HepG2 (cell line): Measurements from ENCODE around the gene YIPF2. TPM values are rescaled to one million over a fixed set of nuclear protein-coding genes. Genes with fewer than 3 reads are reported as not detected.
A peak's percentile ranks its signal among the peaks of the same experiment; 100 is the strongest.

Experiments
- BCL3 ChIP-seq: sonication (generic); formaldehyde crosslinking; IDR thresholded peaks from 2 replicates; pipeline ENCODE4 v1.5.1; 2020; ENCODE audit warnings: mild to moderate bottlenecking, missing genetic modification reagents, moderate library complexity
- DPF2 ChIP-seq: sonication (generic); formaldehyde crosslinking; IDR thresholded peaks from 2 replicates; pipeline ENCODE4 v1.4.0; 2020; ENCODE audit warnings: mild to moderate bottlenecking, low read depth, missing genetic modification reagents, borderline replicate concordance
- GFI1 ChIP-seq: sonication (generic); formaldehyde crosslinking; IDR thresholded peaks from 2 replicates; pipeline ENCODE4 v1.5.0; 2020; ENCODE audit warnings: missing genetic modification reagents, mild to moderate bottlenecking, borderline replicate concordance
- GTF2F1 ChIP-seq: fragments of 150-350 bp; IDR thresholded peaks from 2 replicates; pipeline ENCODE4 v1.6.1; 2014; ENCODE audit warnings: low read length
- HBP1 ChIP-seq: IDR thresholded peaks from 2 replicates; pipeline ENCODE4 v1.6.1; 2016; ENCODE audit warnings: low read depth, control low read depth
- HMGXB3 ChIP-seq: sonication (generic); formaldehyde crosslinking; IDR thresholded peaks from 2 replicates; pipeline ENCODE4 v1.4.0; 2020; ENCODE audit warnings: missing genetic modification reagents, borderline replicate concordance
- KDM1A ChIP-seq: IDR thresholded peaks from 2 replicates; pipeline ENCODE4 v1.6.1; 2016; ENCODE audit warnings: missing compliant biosample characterization
- NR2F6 ChIP-seq, 2 experiments: IDR thresholded peaks; 2 replicates each; pipeline ENCODE4 v1.6.1; 2016; ENCODE audit warnings: antibody characterized with exemption in 1 of 2, mild to moderate bottlenecking in 1 of 2
- SMYD3 ChIP-seq: sonication (generic); formaldehyde crosslinking; IDR thresholded peaks from 2 replicates; pipeline ENCODE4 v1.8.1; 2023; ENCODE audit warnings: mild to moderate bottlenecking, missing genetic modification reagents
- TBX2 ChIP-seq: sonication (generic); formaldehyde crosslinking; IDR thresholded peaks from 2 replicates; pipeline ENCODE4 v1.5.0; 2020; ENCODE audit warnings: missing genetic modification reagents, mild to moderate bottlenecking, borderline replicate concordance
- TCF7L2 ChIP-seq: IDR thresholded peaks from 2 replicates; pipeline ENCODE4 v1.6.1; 2011; ENCODE audit warnings: mild to moderate bottlenecking, low read depth, low read length, moderate library complexity
- ZBTB7B ChIP-seq: sonication (generic); formaldehyde crosslinking; IDR thresholded peaks from 2 replicates; pipeline ENCODE4 v1.4.0; 2020; ENCODE audit warnings: missing genetic modification reagents
- ZC3H13 ChIP-seq: sonication (generic); formaldehyde crosslinking; IDR thresholded peaks from 2 replicates; pipeline ENCODE4 v1.8.1; 2023; ENCODE audit warnings: mild to moderate bottlenecking, missing genetic modification reagents, moderate library complexity
- ZFX ChIP-seq: sonication (generic); formaldehyde crosslinking; IDR thresholded peaks from 2 replicates; pipeline ENCODE4 v1.4.0; 2020; ENCODE audit warnings: mild to moderate bottlenecking, low read depth, missing genetic modification reagents, moderate library complexity
- ZKSCAN5 ChIP-seq: sonication (generic); formaldehyde crosslinking; IDR thresholded peaks from 2 replicates; pipeline ENCODE4 v1.5.1; 2020; ENCODE audit warnings: mild to moderate bottlenecking, missing genetic modification reagents
- ZNF513 ChIP-seq: sonication (generic); formaldehyde crosslinking; conservative IDR thresholded peaks from 2 replicates; pipeline ENCODE4 v1.5.0; 2020; ENCODE audit warnings: missing genetic modification reagents
- ZNF557 ChIP-seq: sonication (generic); formaldehyde crosslinking; IDR thresholded peaks from 2 replicates; pipeline ENCODE4 v1.4.0; 2020; ENCODE audit warnings: missing genetic modification reagents
- ZNF614 ChIP-seq: IDR thresholded peaks from 2 replicates; pipeline ENCODE4 v1.6.1; 2018; ENCODE audit warnings: missing biosample characterization, missing genetic modification reagents, inconsistent platforms, borderline replicate concordance
- ZNF704 ChIP-seq: sonication (generic); formaldehyde crosslinking; IDR thresholded peaks from 2 replicates; pipeline ENCODE4 v1.8.1; 2023; ENCODE audit warnings: mild to moderate bottlenecking, inconsistent platforms, moderate library complexity, missing genetic modification reagents, borderline replicate concordance
- polyA plus RNA-seq, 8 experiments: library from polyadenylated mRNA; depleted of rRNA in 3 of 8; stranded (reverse) in 7 of 8; unstranded in 1 of 8; fragments of >200 nt; fragmentation: Illumina TruSeq in 4 of 8; extraction: Trizol in 4 of 8; gene quantifications; 2 replicates each; pipeline versions ENCODE4 v1.2.1 to v1.2.3, GENCODE V29; 2011 to 2016; ENCODE audit warnings: low read depth in 4 of 8, missing spikeins in 1 of 8, mixed read lengths in 1 of 8; ENCODE audit not compliant: insufficient read depth in 1 of 8
- total RNA-seq, 5 experiments: library from RNA; depleted of rRNA; stranded (reverse); fragments of >200 nt; fragmentation: Illumina TruSeq; extraction: Trizol; gene quantifications; 2 replicates each; pipeline ENCODE4 v1.2.3, GENCODE V29; 2016; ENCODE audit warnings: low read depth in 1 of 5

YIPF2 gene
- total and polyA plus RNA-seq, 2 of the 13 experiments (the other 11 are each of a cell fraction or from before 2014, with no cell fraction given) = 37.3 to 53.2 TPM

GRCh38 chr19:10960314-10961072 is 32.1 kb upstream of the YIPF2 start, which contains the start of gene SMARCA4 (continued):
- no peak; the same call in 1 of the 2 replicates for TF ChIP-seq HMGXB3 (CRISPR knock-in tag)
- no peak for TF ChIP-seq TCF7L2
- no peak for TF ChIP-seq GTF2F1
- no peak for TF ChIP-seq ZNF513 (CRISPR knock-in tag)
- TF ChIP-seq ZNF704 (CRISPR knock-in tag) = no peak
- peak; percentile 52 for TF ChIP-seq NR2F6 (IDR thresholded peaks at IDR 0.05)
- TF ChIP-seq NR2F6 (CRISPR knock-in tag; IDR thresholded peaks at IDR 0.05) = peak; percentile 54
- TF ChIP-seq SMYD3 (CRISPR knock-in tag) = 0 out of 2 replicates have a peak, but pooled peaks have one; percentile 29
- no peak for TF ChIP-seq ZKSCAN5 (CRISPR knock-in tag)
- peak; percentile 99 for TF ChIP-seq ZFX (CRISPR knock-in tag)
- TF ChIP-seq ZNF614 (CRISPR knock-in tag) = peak; percentile 47; the same call in 1 of the 2 replicates
- TF ChIP-seq ZC3H13 (CRISPR knock-in tag) = peak; percentile 75
- peak; percentile 92; the same call in 1 of the 2 replicates for TF ChIP-seq BCL3 (CRISPR knock-in tag)
- no peak; the same call in 1 of the 2 replicates for TF ChIP-seq GFI1 (CRISPR knock-in tag)
- TF ChIP-seq KDM1A (CRISPR knock-in tag) = no peak
- no peak for TF ChIP-seq ZNF557
- TF ChIP-seq DPF2 = no peak
- TF ChIP-seq TBX2 (CRISPR knock-in tag) = peak; percentile 72; the same call in 1 of the 2 replicates
- TF ChIP-seq HBP1 (CRISPR knock-in tag) = no peak
- TF ChIP-seq ZBTB7B (CRISPR knock-in tag) = no peak
